ENCODE results near the gene HSPA5.

The HSPA5 gene

GRCh38 chr9:125200216-125201047 lies 40.7 kb downstream of the HSPA5 start, which contains the start of gene RABEPK (continued):
- TF ChIP-seq ATF2 (tag by site-specific recombination; IDR thresholded peaks at IDR 0.05; ENCODE audit: low read depth) (no peak), ZNF354C (tag by site-specific recombination; IDR thresholded peaks at IDR 0.05; ENCODE audit: borderline replicate concordance, low read depth) (no peak), ZNF114 (tag by site-specific recombination; IDR thresholded peaks at IDR 0.05) (no peak), ZNF19 (tag by site-specific recombination; IDR thresholded peaks at IDR 0.05; ENCODE audit: low read depth) (no peak), ZNF366 (tag by site-specific recombination; conservative IDR thresholded peaks at IDR 0.05) (no peak), ZNF157 (tag by site-specific recombination; IDR thresholded peaks at IDR 0.05) (no peak), ZXDB (tag by site-specific recombination; IDR thresholded peaks at IDR 0.05) (peak; percentile 44), PBX3 (CRISPR knock-in tag; IDR thresholded peaks at IDR 0.05) (no peak), PRDM2 (tag by site-specific recombination; IDR thresholded peaks at IDR 0.05; ENCODE audit: borderline replicate concordance) (no peak), ZNF394 (tag by site-specific recombination; IDR thresholded peaks at IDR 0.05; ENCODE audit: borderline replicate concordance) (0 out of 2 replicates have a peak, but pooled peaks have one; percentile 38), IKZF3 (tag by site-specific recombination; IDR thresholded peaks at IDR 0.05) (peak; percentile 70), ZNF530 (tag by site-specific recombination; IDR thresholded peaks at IDR 0.05; ENCODE audit: low read depth) (no peak), BCL11B (tag by site-specific recombination; IDR thresholded peaks at IDR 0.05; ENCODE audit: low read depth) (no peak), ZNF391 (tag by site-specific recombination; IDR thresholded peaks at IDR 0.05; ENCODE audit: borderline replicate concordance, low read depth) (no peak), ZNF404 (tag by site-specific recombination; IDR thresholded peaks at IDR 0.05) (no peak), ZNF26 (tag by site-specific recombination; IDR thresholded peaks at IDR 0.05) (no peak), KLF9 (tag by site-specific recombination; IDR thresholded peaks at IDR 0.05; ENCODE audit: low read depth) (peak; percentile 74), GFI1B (tag by site-specific recombination; IDR thresholded peaks at IDR 0.05) (0 out of 2 replicates have a peak, but pooled peaks have one; percentile 20), ZNF248 (tag by site-specific recombination; IDR thresholded peaks at IDR 0.05) (no peak)
- TF ChIP-seq, protein P1, sequence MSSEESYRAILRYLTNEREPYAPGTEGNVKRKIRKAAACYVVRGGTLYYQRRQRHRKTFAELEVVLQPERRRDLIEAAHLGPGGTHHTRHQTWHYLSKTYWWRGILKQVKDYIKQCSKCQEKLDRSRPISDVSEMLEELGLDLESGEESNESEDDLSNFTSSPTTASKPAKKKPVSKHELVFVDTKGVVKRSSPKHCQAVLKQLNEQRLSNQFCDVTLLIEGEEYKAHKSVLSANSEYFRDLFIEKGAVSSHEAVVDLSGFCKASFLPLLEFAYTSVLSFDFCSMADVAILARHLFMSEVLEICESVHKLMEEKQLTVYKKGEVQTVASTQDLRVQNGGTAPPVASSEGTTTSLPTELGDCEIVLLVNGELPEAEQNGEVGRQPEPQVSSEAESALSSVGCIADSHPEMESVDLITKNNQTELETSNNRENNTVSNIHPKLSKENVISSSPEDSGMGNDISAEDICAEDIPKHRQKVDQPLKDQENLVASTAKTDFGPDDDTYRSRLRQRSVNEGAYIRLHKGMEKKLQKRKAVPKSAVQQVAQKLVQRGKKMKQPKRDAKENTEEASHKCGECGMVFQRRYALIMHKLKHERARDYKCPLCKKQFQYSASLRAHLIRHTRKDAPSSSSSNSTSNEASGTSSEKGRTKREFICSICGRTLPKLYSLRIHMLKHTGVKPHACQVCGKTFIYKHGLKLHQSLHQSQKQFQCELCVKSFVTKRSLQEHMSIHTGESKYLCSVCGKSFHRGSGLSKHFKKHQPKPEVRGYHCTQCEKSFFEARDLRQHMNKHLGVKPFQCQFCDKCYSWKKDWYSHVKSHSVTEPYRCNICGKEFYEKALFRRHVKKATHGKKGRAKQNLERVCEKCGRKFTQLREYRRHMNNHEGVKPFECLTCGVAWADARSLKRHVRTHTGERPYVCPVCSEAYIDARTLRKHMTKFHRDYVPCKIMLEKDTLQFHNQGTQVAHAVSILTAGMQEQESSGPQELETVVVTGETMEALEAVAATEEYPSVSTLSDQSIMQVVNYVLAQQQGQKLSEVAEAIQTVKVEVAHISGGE (tag by site-specific recombination; conservative IDR thresholded peaks at IDR 0.05; ENCODE audit: low read depth): peak; percentile 94
- TF ChIP-seq, protein P2, sequence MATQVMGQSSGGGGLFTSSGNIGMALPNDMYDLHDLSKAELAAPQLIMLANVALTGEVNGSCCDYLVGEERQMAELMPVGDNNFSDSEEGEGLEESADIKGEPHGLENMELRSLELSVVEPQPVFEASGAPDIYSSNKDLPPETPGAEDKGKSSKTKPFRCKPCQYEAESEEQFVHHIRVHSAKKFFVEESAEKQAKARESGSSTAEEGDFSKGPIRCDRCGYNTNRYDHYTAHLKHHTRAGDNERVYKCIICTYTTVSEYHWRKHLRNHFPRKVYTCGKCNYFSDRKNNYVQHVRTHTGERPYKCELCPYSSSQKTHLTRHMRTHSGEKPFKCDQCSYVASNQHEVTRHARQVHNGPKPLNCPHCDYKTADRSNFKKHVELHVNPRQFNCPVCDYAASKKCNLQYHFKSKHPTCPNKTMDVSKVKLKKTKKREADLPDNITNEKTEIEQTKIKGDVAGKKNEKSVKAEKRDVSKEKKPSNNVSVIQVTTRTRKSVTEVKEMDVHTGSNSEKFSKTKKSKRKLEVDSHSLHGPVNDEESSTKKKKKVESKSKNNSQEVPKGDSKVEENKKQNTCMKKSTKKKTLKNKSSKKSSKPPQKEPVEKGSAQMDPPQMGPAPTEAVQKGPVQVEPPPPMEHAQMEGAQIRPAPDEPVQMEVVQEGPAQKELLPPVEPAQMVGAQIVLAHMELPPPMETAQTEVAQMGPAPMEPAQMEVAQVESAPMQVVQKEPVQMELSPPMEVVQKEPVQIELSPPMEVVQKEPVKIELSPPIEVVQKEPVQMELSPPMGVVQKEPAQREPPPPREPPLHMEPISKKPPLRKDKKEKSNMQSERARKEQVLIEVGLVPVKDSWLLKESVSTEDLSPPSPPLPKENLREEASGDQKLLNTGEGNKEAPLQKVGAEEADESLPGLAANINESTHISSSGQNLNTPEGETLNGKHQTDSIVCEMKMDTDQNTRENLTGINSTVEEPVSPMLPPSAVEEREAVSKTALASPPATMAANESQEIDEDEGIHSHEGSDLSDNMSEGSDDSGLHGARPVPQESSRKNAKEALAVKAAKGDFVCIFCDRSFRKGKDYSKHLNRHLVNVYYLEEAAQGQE (tag by site-specific recombination; IDR thresholded peaks at IDR 0.05): no peak

Measured in HEK293 (cell line).